GM12801 (cell line): ENCODE results near the gene TNRC6C.

Source experiments
- CTCF ChIP-seq: IDR thresholded peaks from one replicate; pipeline ENCODE4 v1.5.1; 2011; ENCODE audit warnings: control low read depth; ENCODE audit not compliant: insufficient read length; ENCODE audit errors: extremely low read depth

Gene TNRC6C

GRCh38 chr17:77935121-77935571 lies 23.4 kb upstream of the TNRC6C start:
- no peak for TF ChIP-seq CTCF

- no peak for TF ChIP-seq CTCF
Observed at GRCh38 chr17:77936881-77937280, 21.6 kb upstream of the TNRC6C start.

GRCh38 chr17:77941004-77941403 lies 17.5 kb upstream of the TNRC6C start:
- no peak for TF ChIP-seq CTCF

- TF ChIP-seq CTCF, result no peak
Observed at GRCh38 chr17:77942112-77942988, 16.2 kb upstream of the TNRC6C start.

- TF ChIP-seq CTCF, result no peak
Observed at GRCh38 chr17:77943971-77944370, 14.5 kb upstream of the TNRC6C start.

GRCh38 chr17:77944390-77945222 lies 13.9 kb upstream of the TNRC6C start:
- no peak for TF ChIP-seq CTCF

GRCh38 chr17:77946900-77947645 lies 11.4 kb upstream of the TNRC6C start:
- TF ChIP-seq CTCF, result no peak
